ENCODE data around the gene PPA2. TPM values are rescaled to one million over a fixed set of nuclear protein-coding genes. Genes with fewer than 3 reads are reported as not detected.

The PPA2 gene
- total RNA-seq, 1 donor from 2014 or later = 54.3 TPM

DNA sequence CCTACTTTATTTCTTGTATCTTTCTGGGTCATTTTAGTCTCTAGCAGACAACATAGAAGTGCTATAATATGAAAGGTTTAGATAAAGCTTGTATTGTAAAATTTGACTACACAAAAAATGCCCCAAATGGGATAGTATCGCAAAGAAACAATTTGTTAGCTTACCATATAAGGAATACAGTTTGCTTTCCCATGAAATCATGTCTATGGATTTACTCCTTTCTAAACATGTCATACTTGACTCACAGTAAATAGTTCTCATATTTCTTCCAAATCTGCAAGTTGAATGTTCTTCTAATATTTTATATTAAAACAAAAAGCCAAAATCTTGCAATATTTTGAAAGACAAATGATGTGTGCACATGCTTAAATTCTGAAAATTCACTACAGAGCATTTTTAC lies 103.9 kb downstream of the PPA2 start:
- intact Hi-C loops (cut with micrococcal nuclease) = no loop called here
- TF ChIP-seq CTCF (IDR thresholded peaks at IDR 0.05) = no peak
- ChIA-PET CTCF (no interaction called here), POLR2A (no interaction called here)
- H3K4me1 Mint-ChIP-seq = no peaks in the 10 kb centered on the region
- peaks cover 58% of the 10 kb centered on the region for H3K36me3 Mint-ChIP-seq (ENCODE audit: low read depth)
- no peak overlapping the region for H3K4me3 Mint-ChIP-seq
- no peak overlapping the region for H3K27ac Mint-ChIP-seq
- DNase-seq (no peak), ATAC-seq (ENCODE audit: low read depth) (no peak)
- H3K9me3 Mint-ChIP-seq = peaks cover 20% of the 10 kb centered on the region
- H3K27me3 Mint-ChIP-seq = no peaks in the 10 kb centered on the region

- Mint-ChIP-seq H3K27ac (no peak overlapping the region), H3K36me3 (ENCODE audit: low read depth) (peaks cover 25% of the 10 kb centered on the region), H3K4me3 (no peak overlapping the region), H3K4me1 (no peaks in the 10 kb centered on the region), H3K27me3 (no peaks in the 10 kb centered on the region), H3K9me3 (peaks cover 15% of the 10 kb centered on the region)
- CTCF ChIA-PET = no interaction called here
- no peak for ATAC-seq (ENCODE audit: low read depth)
- no peak for DNase-seq
- TF ChIP-seq CTCF (IDR thresholded peaks at IDR 0.05) = no peak
- intact Hi-C loops (cut with micrococcal nuclease) = no loop called here
- POLR2A ChIA-PET = no interaction called here
Measured at GRCh38 chr4:105361053-105361452, 112.8 kb downstream of the PPA2 start.

- no peaks in the 10 kb centered on the region for H3K4me1 Mint-ChIP-seq
- CTCF ChIA-PET = no interaction called here
- intact Hi-C loops (cut with micrococcal nuclease) = no loop called here
- ATAC-seq (ENCODE audit: low read depth) = no peak
- H3K27ac Mint-ChIP-seq = no peak overlapping the region
- no peak for TF ChIP-seq CTCF (IDR thresholded peaks at IDR 0.05)
- H3K27me3 Mint-ChIP-seq = no peaks in the 10 kb centered on the region
- peaks cover 12% of the 10 kb centered on the region for H3K36me3 Mint-ChIP-seq (ENCODE audit: low read depth)
- no peak overlapping the region for H3K4me3 Mint-ChIP-seq
- peaks cover 4% of the 10 kb centered on the region for H3K9me3 Mint-ChIP-seq
- no peak for DNase-seq
- POLR2A ChIA-PET = no interaction called here
Measured at GRCh38 chr4:105357258-105357980, 116.4 kb downstream of the PPA2 start.

DNA sequence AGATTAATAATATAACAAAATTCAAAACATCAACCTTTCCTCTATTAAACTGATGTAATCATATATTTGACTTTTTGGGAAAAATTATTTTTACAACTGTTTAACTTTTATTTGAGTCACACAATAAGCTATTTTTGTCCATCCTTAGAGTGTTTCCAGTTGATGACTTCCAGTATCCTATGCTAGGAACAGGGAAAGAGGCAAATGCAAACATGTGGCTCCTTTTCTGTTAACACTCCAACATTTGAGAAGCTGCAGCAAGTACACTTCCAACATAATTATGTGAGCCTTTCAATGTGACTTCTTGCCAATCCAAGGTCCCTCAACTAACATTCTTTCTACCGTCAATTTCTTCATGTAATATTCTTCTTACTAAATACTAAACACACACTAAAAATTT lies 117.7 kb downstream of the PPA2 start:
- ATAC-seq (ENCODE audit: low read depth) (no peak), DNase-seq (no peak)
- H3K27me3 Mint-ChIP-seq = no peaks in the 10 kb centered on the region
- H3K9me3 Mint-ChIP-seq = peaks cover 4% of the 10 kb centered on the region
- H3K4me3 Mint-ChIP-seq = no peak overlapping the region
- no peak overlapping the region for H3K27ac Mint-ChIP-seq
- intact Hi-C loops (cut with micrococcal nuclease) = no loop called here
- peaks cover under 1% of the 10 kb centered on the region for H3K4me1 Mint-ChIP-seq
- peaks cover 12% of the 10 kb centered on the region for H3K36me3 Mint-ChIP-seq (ENCODE audit: low read depth)
- no peak for TF ChIP-seq CTCF (IDR thresholded peaks at IDR 0.05)
- POLR2A ChIA-PET = no interaction called here
- CTCF ChIA-PET = no interaction called here

GRCh38 chr4:105352826-105353225 lies 121.0 kb downstream of the PPA2 start:
- no peak overlapping the region for H3K27ac Mint-ChIP-seq
- ATAC-seq (ENCODE audit: low read depth) = no peak
- no peaks in the 10 kb centered on the region for H3K9me3 Mint-ChIP-seq
- POLR2A ChIA-PET = no interaction called here
- no peaks in the 10 kb centered on the region for H3K36me3 Mint-ChIP-seq (ENCODE audit: low read depth)
- H3K27me3 Mint-ChIP-seq = no peaks in the 10 kb centered on the region
- CTCF ChIA-PET = no interaction called here
- intact Hi-C loops (cut with micrococcal nuclease) = no loop called here
- no peak for DNase-seq
- H3K4me1 Mint-ChIP-seq = peaks cover 8% of the 10 kb centered on the region
- no peak overlapping the region for H3K4me3 Mint-ChIP-seq
- no peak for TF ChIP-seq CTCF (IDR thresholded peaks at IDR 0.05)

Data from activated B cell treated with CpG ODN at 0.5 μM for 24 hours (primary cell).